GM18867 (cell line): ENCODE results near the gene MCRIP1.
A peak's percentile ranks its signal among the peaks of the same experiment; 100 is the strongest.

ENCODE experiments used
- ATAC-seq: cut with Tn5 transposase; IDR thresholded peaks from one replicate; pipeline ENCODE4 v1.9.1; 2021; ENCODE audit warnings: mild to moderate bottlenecking, moderate library complexity; ENCODE audit not compliant: unreplicated experiment

The MCRIP1 gene

GRCh38 chr17:81833160-81833920 is at the start of gene MCRIP1:
Gene MCRIP1, minus strand, starts transcription at chr17:81833291. Its CDS starts 8,785 bp downstream, at chr17:81824506.
- ATAC-seq: peak; percentile 71

- ATAC-seq: no peak
Measured at GRCh38 chr17:81879121-81879520, 46.0 kb upstream of the MCRIP1 start.

GRCh38 chr17:81878294-81878693 is 45.2 kb upstream of the MCRIP1 start:
- ATAC-seq: no peak

GRCh38 chr17:81877569-81877968 is 44.5 kb upstream of the MCRIP1 start:
- no peak for ATAC-seq

- ATAC-seq: peak; percentile 48
Measured at GRCh38 chr17:81871387-81872230, 38.5 kb upstream of the MCRIP1 start.

GRCh38 chr17:81870981-81871386 is 37.9 kb upstream of the MCRIP1 start, which contains the start of gene ARHGDIA:
Gene ARHGDIA, minus strand, starts transcription at chr17:81871337. Its CDS starts 1,407 bp downstream, at chr17:81869930.
- peak; percentile 24 for ATAC-seq

GRCh38 chr17:81870131-81870980 is 37.3 kb upstream of the MCRIP1 start:
- peak; percentile 18 for ATAC-seq

- ATAC-seq: no peak
Measured at GRCh38 chr17:81869221-81870130, 36.4 kb upstream of the MCRIP1 start.

GRCh38 chr17:81868674-81869220 is 35.7 kb upstream of the MCRIP1 start:
- ATAC-seq: no peak

- no peak for ATAC-seq
Measured at GRCh38 chr17:81867991-81868673, 35.0 kb upstream of the MCRIP1 start.

GRCh38 chr17:81867170-81867990 is 34.3 kb upstream of the MCRIP1 start:
- ATAC-seq: no peak

GRCh38 chr17:81866440-81867169 is 33.5 kb upstream of the MCRIP1 start:
- ATAC-seq: no peak

GRCh38 chr17:81865733-81866439 is 32.8 kb upstream of the MCRIP1 start:
- no peak for ATAC-seq

- ATAC-seq: no peak
Measured at GRCh38 chr17:81865358-81865732, 32.3 kb upstream of the MCRIP1 start.

- no peak for ATAC-seq
Measured at GRCh38 chr17:81863833-81864768, 31.0 kb upstream of the MCRIP1 start.
